DOHH2 (cell line): ENCODE data around the gene TEX2.
"Not testable (repeated sequence)": the region's sequence is repeated elsewhere in the genome, so short reads cannot be mapped to it uniquely, and the experiment has no call there.

Experiments used
- H3F3A ChIP-seq: fragments of 200-600 bp; sonication (generic), shearing (Covaris generic); 2 replicates; pipeline ENCODE4 v1.6.0; 2016; ENCODE audit warnings: antibody characterized with exemption, mild to moderate bottlenecking; ENCODE audit not compliant: control insufficient read depth, insufficient read depth
- H3K27ac ChIP-seq: fragments of 200-600 bp; sonication (generic); 2 replicates; pipeline ENCODE4 v1.5.1; 2014; ENCODE audit warnings: low read depth, mild to moderate bottlenecking, low read length, moderate library complexity
- H3K27me3 ChIP-seq: fragments of 200-600 bp; sonication (generic); 2 replicates; pipeline ENCODE4 v1.6.1; 2014; ENCODE audit warnings: mild to moderate bottlenecking, low read length, mixed read lengths; ENCODE audit not compliant: control insufficient read depth
- H3K36me3 ChIP-seq: fragments of 200-600 bp; sonication (generic); 2 replicates; pipeline ENCODE4 v1.6.1; 2014; ENCODE audit warnings: mild to moderate bottlenecking, low read length, moderate library complexity, mixed read lengths; ENCODE audit not compliant: control insufficient read depth
- H3K4me1 ChIP-seq: fragments of 200-600 bp; sonication (generic); 2 replicates; pipeline ENCODE4 v1.6.1; 2014; ENCODE audit warnings: mild to moderate bottlenecking, low read length, mixed read lengths; ENCODE audit not compliant: control insufficient read depth
- H3K4me2 ChIP-seq: fragments of 200-600 bp; sonication (generic); 2 replicates; pipeline ENCODE4 v1.6.0; 2014; ENCODE audit warnings: mild to moderate bottlenecking, low read length, moderate library complexity
- H3K4me3 ChIP-seq: fragments of 200-600 bp; sonication (generic); 2 replicates; pipeline ENCODE4 v1.5.1; 2014; ENCODE audit warnings: mild to moderate bottlenecking, low read length, mixed read lengths
- H3K79me2 ChIP-seq: fragments of 200-600 bp; sonication (generic); 2 replicates; pipeline ENCODE4 v1.6.1; 2014; ENCODE audit warnings: mild to moderate bottlenecking, low read length, mixed read lengths; ENCODE audit not compliant: control insufficient read depth
- H3K9me2 ChIP-seq: fragments of 200-600 bp; sonication (generic); replicated peaks from 2 replicates; pipeline ENCODE4 v1.6.1; 2014; ENCODE audit warnings: mild to moderate bottlenecking, low read length, mixed read lengths; ENCODE audit not compliant: control insufficient read depth
- H3K9me3 ChIP-seq: fragments of 200-600 bp; sonication (generic); 2 replicates; pipeline ENCODE4 v1.6.1; 2014; ENCODE audit warnings: antibody characterized with exemption, low read length, mixed read lengths; ENCODE audit not compliant: control insufficient read depth, insufficient read depth
- H4K20me1 ChIP-seq: fragments of 200-600 bp; sonication (generic); 2 replicates; pipeline ENCODE4 v1.6.0; 2014; ENCODE audit warnings: low read depth, mild to moderate bottlenecking, antibody characterized with exemption, low read length, moderate library complexity; ENCODE audit not compliant: control insufficient read depth, insufficient read depth
- CTCF ChIP-seq: fragments of 200-600 bp; sonication (generic); IDR thresholded peaks from one replicate; pipeline ENCODE4 v1.5.1; 2014; ENCODE audit warnings: antibody characterized with exemption, mild to moderate bottlenecking, low read depth, low read length; ENCODE audit not compliant: poor library complexity, severe bottlenecking
- EZH2phosphoT487 ChIP-seq: fragments of 200-600 bp; sonication (generic); IDR thresholded peaks from 2 replicates; pipeline ENCODE4 v1.6.1; 2017; ENCODE audit warnings: borderline replicate concordance, mild to moderate bottlenecking, antibody characterized with exemption, low read length, moderate library complexity, mixed read lengths

Gene TEX2

GRCh38 chr17:64171041-64171440 is 92.0 kb downstream of the TEX2 start:
- H3K36me3 ChIP-seq: no peaks in the 10 kb centered on the region
- no peaks in the 10 kb centered on the region for H4K20me1 ChIP-seq
- no peak overlapping the region for H3K27ac ChIP-seq
- TF ChIP-seq CTCF (no peak), EZH2phosphoT487 (no peak)
- H3K4me2 ChIP-seq: no peak overlapping the region
- no peaks in the 10 kb centered on the region for H3K4me1 ChIP-seq
- H3K9me3 ChIP-seq: no peaks in the 10 kb centered on the region
- no peaks in the 10 kb centered on the region for H3K9me2 ChIP-seq
- no peaks in the 10 kb centered on the region for H3K27me3 ChIP-seq
- no peaks in the 10 kb centered on the region for H3K79me2 ChIP-seq
- H3K4me3 ChIP-seq: no peak overlapping the region
- no peaks in the 10 kb centered on the region for H3F3A ChIP-seq

GRCh38 chr17:64170286-64170685 is 92.8 kb downstream of the TEX2 start:
- TF ChIP-seq CTCF (no peak), EZH2phosphoT487 (no peak)
- Histone ChIP-seq H3K9me2 (no peaks in the 10 kb centered on the region), H3K9me3 (no peaks in the 10 kb centered on the region), H3K27me3 (no peaks in the 10 kb centered on the region), H3K4me1 (no peaks in the 10 kb centered on the region), H3K4me3 (no peak overlapping the region), H3K4me2 (no peak overlapping the region), H3F3A (no peaks in the 10 kb centered on the region), H3K27ac (no peak overlapping the region), H3K36me3 (no peaks in the 10 kb centered on the region), H3K79me2 (no peaks in the 10 kb centered on the region), H4K20me1 (no peaks in the 10 kb centered on the region)

GRCh38 chr17:64167666-64168065 is 95.4 kb downstream of the TEX2 start:
- H3K27me3 ChIP-seq, H4K20me1 ChIP-seq, H3K79me2 ChIP-seq, H3K4me2 ChIP-seq, H3K27ac ChIP-seq, H3K36me3 ChIP-seq, H3K9me2 ChIP-seq, H3K9me3 ChIP-seq, H3K4me1 ChIP-seq, H3F3A ChIP-seq, H3K4me3 ChIP-seq: not testable (repeated sequence)

- no peak for TF ChIP-seq EZH2phosphoT487
- no peak for TF ChIP-seq CTCF
- H3K4me3 ChIP-seq: no peak overlapping the region
- H3K79me2 ChIP-seq: no peaks in the 10 kb centered on the region
- H3K27me3 ChIP-seq: no peaks in the 10 kb centered on the region
- no peaks in the 10 kb centered on the region for H3K9me3 ChIP-seq
- H3F3A ChIP-seq: no peaks in the 10 kb centered on the region
- H3K36me3 ChIP-seq: no peaks in the 10 kb centered on the region
- no peaks in the 10 kb centered on the region for H4K20me1 ChIP-seq
- no peak overlapping the region for H3K27ac ChIP-seq
- H3K9me2 ChIP-seq: no peaks in the 10 kb centered on the region
- H3K4me1 ChIP-seq: no peaks in the 10 kb centered on the region
- no peak overlapping the region for H3K4me2 ChIP-seq
These were observed 96.2 kb downstream of the TEX2 start for GRCh38 chr17:64166876-64167275.
